H1 (cell line): ENCODE results near the gene BCL2L13. TPM values are rescaled to one million over a fixed set of nuclear protein-coding genes. Genes with fewer than 3 reads are reported as not detected.

Experiments
- CBX8 ChIP-seq: fragments of 300-800, 300-1000 bp; sonication (generic); IDR thresholded peaks from 2 replicates; pipeline ENCODE4 v1.7.1; 2016; ENCODE audit warnings: low read depth, low read length, borderline replicate concordance
- CTBP2 ChIP-seq: IDR thresholded peaks from 2 replicates; pipeline ENCODE4 v1.7.0; 2011; ENCODE audit warnings: borderline replicate concordance, mild to moderate bottlenecking, moderate library complexity, mixed read lengths, low read length; ENCODE audit not compliant: insufficient read depth, insufficient read length
- RXRA ChIP-seq: IDR thresholded peaks from 2 replicates; pipeline ENCODE4 v1.6.1; 2011; ENCODE audit warnings: low read depth, mild to moderate bottlenecking, low read length, moderate library complexity; ENCODE audit not compliant: insufficient read depth
- TAF7 ChIP-seq: optimal IDR thresholded peaks from 2 replicates; pipeline ENCODE3; 2011; ENCODE audit warnings: low read depth, mild to moderate bottlenecking, inconsistent platforms, low read length, moderate library complexity, borderline replicate concordance
- YY1 ChIP-seq: IDR thresholded peaks from 2 replicates; pipeline ENCODE4 v1.6.1; 2011; ENCODE audit warnings: low read depth, mild to moderate bottlenecking, low read length
- polyA plus RNA-seq, 7 experiments: library from polyadenylated mRNA; depleted of rRNA in 3 of 7; stranded (reverse) in 5 of 7; unstranded in 2 of 7; fragments of >200 nt in 5 of 7; fragments of 200-250 nt in 2 of 7; gene quantifications; 1 replicate in 5 of 7; 2 replicates in 1 of 7; 4 replicates in 1 of 7; pipeline versions ENCODE4 v1.2.1 to v1.2.3, GENCODE V29; 2011 to 2013; ENCODE audit warnings: missing spikeins in 2 of 7, mixed read lengths in 2 of 7
- total RNA-seq: library from RNA; stranded (reverse); fragmentation: NEBNext Ultra II Directional; extraction: Animal tissue kit (Norgen Biotek cat#: 25700); gene quantifications from 2 replicates; pipeline ENCODE4 v1.2.1, GENCODE V29; 2021

The BCL2L13 gene
- total and polyA plus RNA-seq, 2 of the 8 experiments (the other 6 are each of a cell fraction or from before 2014, with no cell fraction given), result 20.7 to 35.0 TPM

GRCh38 chr22:17719911-17720310 lies 81.4 kb downstream of the BCL2L13 start (continued):
- TF ChIP-seq CBX8 (no peak), YY1 (no peak), CTBP2 (no peak), RXRA (no peak), TAF7 (no peak)
